Right ventricle myocardium superior (tissue), 1 donor: Measurements from ENCODE around the gene SLC25A51. TPM values are rescaled to one million over a fixed set of nuclear protein-coding genes. Genes with fewer than 3 reads are reported as not detected.

Source experiments
- ATAC-seq: fragments of 200-7000 bp; cut with Tn5 transposase; one replicate; pipeline ENCODE4 v1.9.1; 2020; ENCODE audit warnings: mild to moderate bottlenecking; ENCODE audit not compliant: poor library complexity
- DNase-seq: peaks from one replicate; pipeline ENCODE4 v3.0.0-alpha.2; 2020
- intact Hi-C: fragments of 100-400 bp; cut with DNase I; formaldehyde crosslinking; loops from one replicate; pipeline ENCODE4 v1.11.2; 2022
- total RNA-seq: library from RNA; stranded (reverse); fragmentation: NEBNext Ultra II Directional; extraction: Animal tissue kit (Norgen Biotek cat#: 25700); gene quantifications from one replicate; pipeline ENCODE4 v1.2.1, GENCODE V29; 2021
- donor health status: DM: no; HTN: yes; CAD: no; lungs with severe emphysema.

The SLC25A51 gene
- total RNA-seq, 1 donor from 2014 or later, result 20.0 TPM

GRCh38 chr9:37923118-37923795, 19.3 kb upstream of the SLC25A51 start:
- ATAC-seq, result no peak
- DNase-seq, result no peak
- intact Hi-C loops, result loop anchor here (5.0 kb wide), 1 partner anchor 64 kb away; no protein-coding TSS in a partner anchor

- intact Hi-C loops, result loop anchor here (5.0 kb wide), 1 partner anchor 65 kb away; no protein-coding TSS in a partner anchor
- peak; percentile 88 for ATAC-seq
- DNase-seq, result peak; percentile 64
Measured at GRCh38 chr9:37922363-37923117, 18.6 kb upstream of the SLC25A51 start.

GRCh38 chr9:37921546-37922300, 17.8 kb upstream of the SLC25A51 start:
- intact Hi-C loops, result loop anchor here (5.0 kb wide), 1 partner anchor 66 kb away; no protein-coding TSS in a partner anchor
- DNase-seq, result no peak
- no peak for ATAC-seq

- intact Hi-C loops, result loop anchor here (5.0 kb wide), 1 partner anchor 66 kb away; no protein-coding TSS in a partner anchor
- ATAC-seq (no peak), DNase-seq (no peak)
Measured at GRCh38 chr9:37921168-37921510, 17.2 kb upstream of the SLC25A51 start.

- ATAC-seq, result no peak
- DNase-seq, result no peak
Measured at GRCh38 chr9:37920471-37921167, 16.7 kb upstream of the SLC25A51 start.

GRCh38 chr9:37919956-37920335, 16.0 kb upstream of the SLC25A51 start:
- no peak for DNase-seq
- no peak for ATAC-seq
- intact Hi-C loops, result loop anchor here (5.0 kb wide), 2 partner anchors 67 to 147 kb away; partner anchors contain the start of gene SHB

More at GRCh38 chr9:37920471-37921167, 16.7 kb upstream of the SLC25A51 start:
- intact Hi-C loops, result loop anchor here (5.0 kb wide), 1 partner anchor 67 kb away; no protein-coding TSS in a partner anchor

- ATAC-seq, result no peak
- intact Hi-C loops, result loop anchor here (5.0 kb wide), 1 partner anchor 148 kb away; the partner anchor contains the start of gene SHB
- no peak for DNase-seq
Measured at GRCh38 chr9:37919246-37919955, 15.5 kb upstream of the SLC25A51 start.

- intact Hi-C loops, result loop anchor here (5.0 kb wide), 1 partner anchor 149 kb away; the partner anchor contains the start of gene SHB
- no peak for ATAC-seq
- no peak for DNase-seq
Measured at GRCh38 chr9:37918665-37919170, 14.8 kb upstream of the SLC25A51 start.

GRCh38 chr9:37917801-37918664, 14.1 kb upstream of the SLC25A51 start:
- DNase-seq, result no peak
- no peak for ATAC-seq
- intact Hi-C loops, result loop anchor here (5.0 kb wide), 1 partner anchor 149 kb away; the partner anchor contains the start of gene SHB

- DNase-seq, result no peak
- no peak for ATAC-seq
- intact Hi-C loops, result loop anchor here (5.0 kb wide), 1 partner anchor 150 kb away; the partner anchor contains the start of gene SHB
Measured at GRCh38 chr9:37917313-37917731, 13.4 kb upstream of the SLC25A51 start.

GRCh38 chr9:37916471-37917312, 12.8 kb upstream of the SLC25A51 start:
- DNase-seq (no peak), ATAC-seq (no peak)
- intact Hi-C loops, result loop anchor here (5.0 kb wide), 1 partner anchor 151 kb away; the partner anchor contains the start of gene SHB

GRCh38 chr9:37915911-37916470, 12.1 kb upstream of the SLC25A51 start:
- DNase-seq, result no peak
- intact Hi-C loops, result loop anchor here (5.0 kb wide), 1 partner anchor 151 kb away; the partner anchor contains the start of gene SHB
- no peak for ATAC-seq

- intact Hi-C loops, result loop anchor here (5.0 kb wide), 3 partner anchors 152 to 447 kb away; partner anchors contain the start of gene SHB
- no peak for ATAC-seq
- no peak for DNase-seq
Measured at GRCh38 chr9:37914701-37915358, 10.9 kb upstream of the SLC25A51 start.

GRCh38 chr9:37914154-37914551, 10.2 kb upstream of the SLC25A51 start:
- ATAC-seq (no peak), DNase-seq (no peak)
- intact Hi-C loops, result loop anchor here (5.0 kb wide), 2 partner anchors 248 to 448 kb away; no protein-coding TSS in a partner anchor
